Liver (tissue), 9 donors: ENCODE measurements around the gene SLC8A3. TPM values are rescaled to one million over a fixed set of nuclear protein-coding genes. Genes with fewer than 3 reads are reported as not detected.

Experiments
- DNase-seq: peaks from one replicate; pipeline ENCODE4 v3.0.0-alpha.2; 2017; ENCODE audit warnings: low spot score
- H3K27ac ChIP-seq, 2 donors: one replicate each; pipeline ENCODE4 v1.7.0; 2013; ENCODE audit warnings: inconsistent platforms in 2 of 2, low read length in 2 of 2, control low read depth in 1 of 2, low read depth in 1 of 2, mild to moderate bottlenecking in 1 of 2
- H3K27me3 ChIP-seq, 4 donors: one replicate each; pipeline versions ENCODE4 v1.6.1 to v1.7.0; 2013; ENCODE audit warnings: low read length in 3 of 4, inconsistent platforms in 1 of 4, mild to moderate bottlenecking in 1 of 4, moderate library complexity in 1 of 4; ENCODE audit not compliant: control insufficient read depth in 4 of 4, insufficient read depth in 4 of 4
- H3K36me3 ChIP-seq, 4 donors: one replicate each; pipeline versions ENCODE4 v1.6.1 to v1.7.0; 2013; ENCODE audit warnings: low read length in 3 of 4, mild to moderate bottlenecking in 3 of 4, low read depth in 1 of 4, moderate library complexity in 1 of 4; ENCODE audit not compliant: control insufficient read depth in 4 of 4, insufficient read depth in 3 of 4
- H3K4me1 ChIP-seq, 4 donors: one replicate each; pipeline versions ENCODE4 v1.6.1 to v1.7.0; 2013; ENCODE audit warnings: low read length in 3 of 4, mild to moderate bottlenecking in 3 of 4, moderate library complexity in 1 of 4; ENCODE audit not compliant: control insufficient read depth in 4 of 4, insufficient read depth in 4 of 4
- H3K4me3 ChIP-seq, 3 donors: one replicate each; pipeline versions ENCODE4 v1.6.1 to v1.7.0; 2013; ENCODE audit warnings: low read length in 3 of 3, control low read depth in 1 of 3, low read depth in 1 of 3, mild to moderate bottlenecking in 1 of 3
- H3K9ac ChIP-seq, 2 donors: one replicate each; pipeline ENCODE4 v1.7.0; 2013; ENCODE audit warnings: low read length in 2 of 2, mild to moderate bottlenecking in 2 of 2, moderate library complexity in 2 of 2, control low read depth in 1 of 2, low read depth in 1 of 2
- H3K9me3 ChIP-seq, 4 donors: one replicate each; pipeline versions ENCODE4 v1.6.1 to v1.7.0; 2013; ENCODE audit warnings: low read length in 3 of 4; ENCODE audit not compliant: control insufficient read depth in 4 of 4
- ATF3 ChIP-seq: IDR thresholded peaks from 2 replicates; pipeline ENCODE4 v1.6.1; 2016; ENCODE audit warnings: antibody characterized with exemption
- EGR1 ChIP-seq, 2 donors: IDR thresholded peaks; 2 replicates each; pipeline ENCODE4 v1.6.1; 2016 to 2018; ENCODE audit warnings: antibody characterized with exemption in 2 of 2, low read depth in 2 of 2
- FOXA1 ChIP-seq: IDR thresholded peaks from 2 replicates; pipeline ENCODE4 v1.6.1; 2016; ENCODE audit warnings: antibody characterized with exemption
- FOXA2 ChIP-seq: IDR thresholded peaks from 2 replicates; pipeline ENCODE4 v1.6.1; 2016; ENCODE audit warnings: antibody characterized with exemption
- GABPA ChIP-seq, 2 donors: IDR thresholded peaks in 1 of 2; conservative IDR thresholded peaks in 1 of 2; 2 replicates each; pipeline ENCODE4 v1.6.1; 2016; ENCODE audit warnings: antibody characterized with exemption in 2 of 2, mild to moderate bottlenecking in 1 of 2, moderate library complexity in 1 of 2
- HNF4A ChIP-seq, 2 donors: conservative IDR thresholded peaks; 2 replicates each; pipeline ENCODE4 v1.6.1; 2016; ENCODE audit warnings: antibody characterized with exemption in 2 of 2, mild to moderate bottlenecking in 2 of 2
- HNF4G ChIP-seq: IDR thresholded peaks from 2 replicates; pipeline ENCODE4 v1.6.1; 2016; ENCODE audit warnings: antibody characterized with exemption
- JUND ChIP-seq, 2 donors: IDR thresholded peaks; 2 replicates each; pipeline ENCODE4 v1.6.1; 2016; ENCODE audit warnings: antibody characterized with exemption in 2 of 2
- NR2F2 ChIP-seq: IDR thresholded peaks from 2 replicates; pipeline ENCODE4 v1.6.1; 2016; ENCODE audit warnings: antibody characterized with exemption
- RXRA ChIP-seq, 2 donors: IDR thresholded peaks; 2 replicates each; pipeline ENCODE4 v1.6.1; 2017 to 2018; ENCODE audit warnings: antibody characterized with exemption in 2 of 2, mild to moderate bottlenecking in 1 of 2
- SP1 ChIP-seq: IDR thresholded peaks from 2 replicates; pipeline ENCODE4 v1.6.1; 2018; ENCODE audit warnings: antibody characterized with exemption, mild to moderate bottlenecking
- TAF1 ChIP-seq: conservative IDR thresholded peaks from 2 replicates; pipeline ENCODE4 v1.6.1; 2016; ENCODE audit warnings: antibody characterized with exemption, mild to moderate bottlenecking
- YY1 ChIP-seq: IDR thresholded peaks from 2 replicates; pipeline ENCODE4 v1.6.1; 2016; ENCODE audit warnings: antibody characterized with exemption, mild to moderate bottlenecking
- WGBS: extraction: QIAGEN DNeasy Blood & Tissue Kit; methylation state at CpG from one replicate; pipeline ENCODE4 v1.1.7; 2013; 5-methylcytosine and 5-hydroxymethylcytosine counted together
- polyA plus RNA-seq, 2 donors: library from polyadenylated mRNA; stranded (reverse) in 1 of 2; unstranded in 1 of 2; fragments of 200-250 nt in 1 of 2; fragments of >200 nt in 1 of 2; fragmentation: Nextera tagmentation in 1 of 2; extraction: Ambion mirVana in 1 of 2; gene quantifications; one replicate each; pipeline versions ENCODE4 v1.2.1 to v1.2.3, GENCODE V29; 2013 to 2015
- total RNA-seq, 2 donors: library from RNA; depleted of rRNA; stranded (reverse); fragments of >200 nt; gene quantifications; one replicate each; pipeline ENCODE4 v1.2.3, GENCODE V29; 2014
- TF ChIP-seq, protein P1 (sequence below): fragments of 150-350 bp; IDR thresholded peaks from 2 replicates; pipeline ENCODE4 v1.5.1; 2017; ENCODE audit warnings: improper control_type of control experiment, low read depth, low read length; ENCODE audit not compliant: missing input control
- TF ChIP-seq, protein P2 (sequence below): IDR thresholded peaks from 2 replicates; pipeline ENCODE4 v1.6.1; 2016; ENCODE audit warnings: antibody characterized with exemption
- donor health status: healthy.
- donor health status: healthy.
- donor health status: healthy.
- donor health status: healthy.
- donor health status: healthy.

The SLC8A3 gene, protein sequence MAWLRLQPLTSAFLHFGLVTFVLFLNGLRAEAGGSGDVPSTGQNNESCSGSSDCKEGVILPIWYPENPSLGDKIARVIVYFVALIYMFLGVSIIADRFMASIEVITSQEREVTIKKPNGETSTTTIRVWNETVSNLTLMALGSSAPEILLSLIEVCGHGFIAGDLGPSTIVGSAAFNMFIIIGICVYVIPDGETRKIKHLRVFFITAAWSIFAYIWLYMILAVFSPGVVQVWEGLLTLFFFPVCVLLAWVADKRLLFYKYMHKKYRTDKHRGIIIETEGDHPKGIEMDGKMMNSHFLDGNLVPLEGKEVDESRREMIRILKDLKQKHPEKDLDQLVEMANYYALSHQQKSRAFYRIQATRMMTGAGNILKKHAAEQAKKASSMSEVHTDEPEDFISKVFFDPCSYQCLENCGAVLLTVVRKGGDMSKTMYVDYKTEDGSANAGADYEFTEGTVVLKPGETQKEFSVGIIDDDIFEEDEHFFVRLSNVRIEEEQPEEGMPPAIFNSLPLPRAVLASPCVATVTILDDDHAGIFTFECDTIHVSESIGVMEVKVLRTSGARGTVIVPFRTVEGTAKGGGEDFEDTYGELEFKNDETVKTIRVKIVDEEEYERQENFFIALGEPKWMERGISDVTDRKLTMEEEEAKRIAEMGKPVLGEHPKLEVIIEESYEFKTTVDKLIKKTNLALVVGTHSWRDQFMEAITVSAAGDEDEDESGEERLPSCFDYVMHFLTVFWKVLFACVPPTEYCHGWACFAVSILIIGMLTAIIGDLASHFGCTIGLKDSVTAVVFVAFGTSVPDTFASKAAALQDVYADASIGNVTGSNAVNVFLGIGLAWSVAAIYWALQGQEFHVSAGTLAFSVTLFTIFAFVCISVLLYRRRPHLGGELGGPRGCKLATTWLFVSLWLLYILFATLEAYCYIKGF
- total RNA-seq (under 1 TPM in 1 of 2 donors, not detected in 1; 0.56 TPM), polyA plus RNA-seq (under 1 TPM; 0.05 to 0.10 TPM)

DNA sequence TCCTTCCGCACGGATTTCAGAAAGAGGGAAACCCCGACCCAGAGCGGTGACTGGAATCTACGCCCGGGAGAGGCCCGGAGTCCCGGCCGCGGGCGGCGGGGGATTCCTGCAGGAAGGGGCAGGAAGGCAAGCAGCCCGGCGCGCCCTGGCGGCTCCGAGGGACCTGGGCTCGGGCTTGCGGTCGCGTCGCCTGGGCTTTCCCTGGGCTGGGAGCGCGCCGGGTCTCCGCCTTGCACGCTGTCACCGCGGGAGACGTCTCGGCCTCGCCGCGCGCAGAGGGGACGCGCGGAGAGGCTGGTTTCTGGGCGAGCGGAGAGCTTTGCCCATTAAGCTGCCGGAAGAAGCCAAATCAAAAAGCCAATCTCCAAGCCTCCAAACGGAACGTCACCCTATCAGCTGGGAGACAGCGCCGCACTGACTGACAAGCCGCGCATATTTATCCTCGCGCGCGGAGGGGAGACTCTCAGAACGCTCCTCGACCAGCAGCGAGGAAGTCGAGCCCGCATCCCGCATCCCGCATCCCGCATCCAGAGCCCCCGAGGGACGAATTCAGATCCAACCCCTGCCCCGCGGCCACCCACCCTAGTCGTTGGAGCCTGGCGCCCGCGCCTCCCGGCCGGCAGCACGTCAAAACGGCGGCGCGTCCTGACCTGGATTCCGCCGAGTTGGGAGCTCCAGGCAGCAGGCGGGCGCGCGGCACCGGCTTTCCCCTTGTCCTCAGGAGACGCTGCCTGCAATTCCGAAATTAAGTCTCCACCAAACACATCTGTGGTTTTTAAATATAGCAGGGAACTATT lies at the start of gene SLC8A3:
TSS of gene SLC8A3 (minus strand) at position 293 of the 797 bp plus-strand sequence. CDS start 20,529 bp downstream, outside the sequence.
- DNase-seq, result no peak

GRCh38 chr14:70237710-70238109 lies 49.0 kb upstream of the SLC8A3 start:
- 80% methylated on average over 3 of the region's 3 CpGs for WGBS

More for the DNA sequence above, at the start of gene SLC8A3:
- no peaks in the 10 kb centered on the region for H3K9me3 ChIP-seq
- no peak for TF ChIP-seq EGR1 (IDR thresholded peaks at IDR 0.05; ENCODE audit: low read depth in 2 of 2)
- peak within 1 kb of the TSS; percentile 33 to 51 (median 51) for H3K4me3 ChIP-seq
- no peaks in the 10 kb centered on the region for H3K36me3 ChIP-seq
- peaks cover 13 to 24% (median 19%) of the 10 kb centered on the region in 4 donors for H3K4me1 ChIP-seq
- H3K27me3 ChIP-seq, result peaks cover 2 to 6% (median 4%) of the 10 kb centered on the region in 4 donors
- H3K9ac ChIP-seq, result no peak within 1 kb of the TSS
- H3K27ac ChIP-seq, result no peak within 1 kb of the TSS
- 1% methylated on average over 83 of the region's 83 CpGs for WGBS

More at GRCh38 chr14:70237710-70238109, 49.0 kb upstream of the SLC8A3 start:
- TF ChIP-seq JUND (IDR thresholded peaks at IDR 0.05) (no peak), FOXA2 (no peak), TAF1 (no peak), NR2F2 (no peak), GABPA (IDR thresholded peaks at IDR 0.05 in 1 of 2, conservative IDR thresholded peaks at IDR 0.05 in 1 of 2) (no peak), SP1 (no peak), FOXA1 (no peak), YY1 (no peak), HNF4A (conservative IDR thresholded peaks at IDR 0.05) (no peak), ATF3 (no peak), HNF4G (no peak), RXRA (IDR thresholded peaks at IDR 0.05) (no peak)
- TF ChIP-seq, protein P1, sequence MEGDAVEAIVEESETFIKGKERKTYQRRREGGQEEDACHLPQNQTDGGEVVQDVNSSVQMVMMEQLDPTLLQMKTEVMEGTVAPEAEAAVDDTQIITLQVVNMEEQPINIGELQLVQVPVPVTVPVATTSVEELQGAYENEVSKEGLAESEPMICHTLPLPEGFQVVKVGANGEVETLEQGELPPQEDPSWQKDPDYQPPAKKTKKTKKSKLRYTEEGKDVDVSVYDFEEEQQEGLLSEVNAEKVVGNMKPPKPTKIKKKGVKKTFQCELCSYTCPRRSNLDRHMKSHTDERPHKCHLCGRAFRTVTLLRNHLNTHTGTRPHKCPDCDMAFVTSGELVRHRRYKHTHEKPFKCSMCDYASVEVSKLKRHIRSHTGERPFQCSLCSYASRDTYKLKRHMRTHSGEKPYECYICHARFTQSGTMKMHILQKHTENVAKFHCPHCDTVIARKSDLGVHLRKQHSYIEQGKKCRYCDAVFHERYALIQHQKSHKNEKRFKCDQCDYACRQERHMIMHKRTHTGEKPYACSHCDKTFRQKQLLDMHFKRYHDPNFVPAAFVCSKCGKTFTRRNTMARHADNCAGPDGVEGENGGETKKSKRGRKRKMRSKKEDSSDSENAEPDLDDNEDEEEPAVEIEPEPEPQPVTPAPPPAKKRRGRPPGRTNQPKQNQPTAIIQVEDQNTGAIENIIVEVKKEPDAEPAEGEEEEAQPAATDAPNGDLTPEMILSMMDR, result no peak
- TF ChIP-seq, protein P2, sequence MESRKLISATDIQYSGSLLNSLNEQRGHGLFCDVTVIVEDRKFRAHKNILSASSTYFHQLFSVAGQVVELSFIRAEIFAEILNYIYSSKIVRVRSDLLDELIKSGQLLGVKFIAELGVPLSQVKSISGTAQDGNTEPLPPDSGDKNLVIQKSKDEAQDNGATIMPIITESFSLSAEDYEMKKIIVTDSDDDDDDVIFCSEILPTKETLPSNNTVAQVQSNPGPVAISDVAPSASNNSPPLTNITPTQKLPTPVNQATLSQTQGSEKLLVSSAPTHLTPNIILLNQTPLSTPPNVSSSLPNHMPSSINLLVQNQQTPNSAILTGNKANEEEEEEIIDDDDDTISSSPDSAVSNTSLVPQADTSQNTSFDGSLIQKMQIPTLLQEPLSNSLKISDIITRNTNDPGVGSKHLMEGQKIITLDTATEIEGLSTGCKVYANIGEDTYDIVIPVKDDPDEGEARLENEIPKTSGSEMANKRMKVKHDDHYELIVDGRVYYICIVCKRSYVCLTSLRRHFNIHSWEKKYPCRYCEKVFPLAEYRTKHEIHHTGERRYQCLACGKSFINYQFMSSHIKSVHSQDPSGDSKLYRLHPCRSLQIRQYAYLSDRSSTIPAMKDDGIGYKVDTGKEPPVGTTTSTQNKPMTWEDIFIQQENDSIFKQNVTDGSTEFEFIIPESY, result no peak
- no peak overlapping the region for H3K9ac ChIP-seq
- no peak overlapping the region for H3K27ac ChIP-seq
- H3K36me3 ChIP-seq, result no peaks in the 10 kb centered on the region
- no peak overlapping the region for H3K4me3 ChIP-seq
- peaks cover 0 to 2% (median 0%) of the 10 kb centered on the region in 4 donors for H3K9me3 ChIP-seq
- peaks cover 0 to 4% (median 0%) of the 10 kb centered on the region in 4 donors for H3K27me3 ChIP-seq
- peak; percentile 73 for DNase-seq
- H3K4me1 ChIP-seq, result no peaks in the 10 kb centered on the region
